IMR-90 (cell line): ENCODE data around the gene MAP3K19. TPM values are rescaled to one million over a fixed set of nuclear protein-coding genes. Genes with fewer than 3 reads are reported as not detected.

ENCODE experiments used
- ATAC-seq: fragments of 200-7000 bp; cut with Tn5 transposase; 2 replicates; pipeline ENCODE4 v1.9.1; 2020; ENCODE audit warnings: low read depth, mild to moderate bottlenecking, moderate library complexity
- BruUV-seq: library from RNA; stranded (reverse); fragments of 400-500 nt; replicated peaks from 2 replicates; lab custom pipeline; 2021; lab: Mats Ljungman, UMichigan
- CTCF ChIA-PET: fragments of 300-600 bp; formaldehyde crosslinking; extraction: SDS; loops from one replicate; lab custom pipeline; 2021; ENCODE audit warnings: antibody characterized with exemption; lab: Yijun Ruan, JAX
- POLR2A ChIA-PET: fragments of 300-600 bp; sonication (Branson Sonifier 250); formaldehyde crosslinking; loops from one replicate; lab custom pipeline; 2022; ENCODE audit warnings: antibody characterized with exemption; ENCODE audit not compliant: unreplicated experiment; lab: Charles Lee
- DNase-seq: peaks from one replicate; pipeline ENCODE4 v3.0.0; 2013
- H2AFZ ChIP-seq: replicated peaks from 2 replicates; pipeline ENCODE3; 2013; ENCODE audit warnings: low read length, mild to moderate bottlenecking; ENCODE audit not compliant: poor library complexity
- H2AK5ac ChIP-seq: 2 replicates; pipeline ENCODE4 v1.6.1; 2013; ENCODE audit warnings: low read depth, low read length, inconsistent platforms
- H2AK9ac ChIP-seq: replicated peaks from 2 replicates; pipeline ENCODE3; 2013; ENCODE audit warnings: mild to moderate bottlenecking, low read depth, low read length, moderate library complexity; ENCODE audit not compliant: poor library complexity
- H2BK120ac ChIP-seq: 2 replicates; pipeline ENCODE4 v1.6.1; 2013; ENCODE audit warnings: low read depth, low read length, inconsistent platforms
- H2BK15ac ChIP-seq: 3 replicates; pipeline ENCODE4 v1.6.1; 2013; ENCODE audit warnings: low read depth, low read length, inconsistent platforms
- H2BK20ac ChIP-seq: 2 replicates; pipeline ENCODE4 v1.6.1; 2013; ENCODE audit warnings: low read depth, mild to moderate bottlenecking, inconsistent platforms, low read length, moderate library complexity
- H2BK5ac ChIP-seq: 2 replicates; pipeline ENCODE4 v1.6.1; 2013; ENCODE audit warnings: mild to moderate bottlenecking, low read depth, low read length, inconsistent platforms; ENCODE audit not compliant: poor library complexity, severe bottlenecking
- H3K14ac ChIP-seq: replicated peaks from 2 replicates; pipeline ENCODE4 v1.6.1; 2013; ENCODE audit warnings: low read depth, low read length, inconsistent platforms
- H3K18ac ChIP-seq: 2 replicates; pipeline ENCODE4 v1.6.1; 2013; ENCODE audit warnings: low read depth, low read length, control low read depth
- H3K23ac ChIP-seq: 2 replicates; pipeline ENCODE4 v1.6.1; 2013; ENCODE audit warnings: low read depth, low read length, inconsistent platforms
- H3K27ac ChIP-seq: 2 replicates; pipeline ENCODE4 v1.5.1; 2013; ENCODE audit warnings: mild to moderate bottlenecking, control low read depth, low read length; ENCODE audit not compliant: insufficient read depth
- H3K27me3 ChIP-seq: 2 replicates; pipeline ENCODE4 v1.6.1; 2013; ENCODE audit warnings: low read length; ENCODE audit not compliant: control insufficient read depth, insufficient read depth
- H3K36me3 ChIP-seq: 2 replicates; pipeline ENCODE4 v1.6.1; 2013; ENCODE audit warnings: low read length, mixed read lengths; ENCODE audit not compliant: control insufficient read depth, insufficient read depth
- H3K4ac ChIP-seq: 2 replicates; pipeline ENCODE4 v1.6.1; 2013; ENCODE audit warnings: low read depth, low read length, inconsistent platforms
- H3K4me1 ChIP-seq: 2 replicates; pipeline ENCODE4 v1.6.1; 2013; ENCODE audit warnings: low read length, mixed read lengths; ENCODE audit not compliant: control insufficient read depth, insufficient read depth
- H3K4me2 ChIP-seq: 2 replicates; pipeline ENCODE4 v1.6.1; 2013; ENCODE audit warnings: low read depth, mild to moderate bottlenecking, control low read depth, low read length, moderate library complexity
- H3K4me3 ChIP-seq: 2 replicates; pipeline ENCODE4 v1.5.1; 2013; ENCODE audit warnings: low read depth, mild to moderate bottlenecking, control low read depth, low read length, moderate library complexity; ENCODE audit not compliant: insufficient read depth
- H3K56ac ChIP-seq: 2 replicates; pipeline ENCODE4 v1.6.1; 2013; ENCODE audit warnings: low read length, inconsistent platforms; ENCODE audit not compliant: insufficient read depth; ENCODE audit errors: extremely low read depth
- H3K79me1 ChIP-seq, 2 experiments: 2 replicates each; pipeline ENCODE4 v1.6.1; 2013; ENCODE audit warnings: low read length in 2 of 2, inconsistent platforms in 1 of 2, low read depth in 1 of 2
- H3K9ac ChIP-seq: 2 replicates; pipeline ENCODE4 v1.6.1; 2013; ENCODE audit warnings: low read depth, low read length, control low read depth
- H3K9me1 ChIP-seq: 2 replicates; pipeline ENCODE4 v1.6.1; 2013; ENCODE audit warnings: low read length, inconsistent platforms; ENCODE audit not compliant: insufficient read depth
- H3K9me3 ChIP-seq: 2 replicates; pipeline ENCODE4 v1.6.1; 2013; ENCODE audit warnings: low read length; ENCODE audit not compliant: control insufficient read depth, insufficient read depth
- H4K20me1 ChIP-seq: 2 replicates; pipeline ENCODE4 v1.6.1; 2013; ENCODE audit warnings: low read length, inconsistent platforms; ENCODE audit not compliant: insufficient read depth
- H4K5ac ChIP-seq: 2 replicates; pipeline ENCODE4 v1.6.1; 2013; ENCODE audit warnings: mild to moderate bottlenecking, low read depth, low read length, control low read depth
- H4K8ac ChIP-seq, 2 experiments: 2 replicates each; pipeline ENCODE4 v1.6.1; 2013; ENCODE audit warnings: low read depth in 2 of 2, low read length in 2 of 2, control low read depth in 1 of 2, inconsistent platforms in 1 of 2
- H4K91ac ChIP-seq: 2 replicates; pipeline ENCODE4 v1.6.1; 2013; ENCODE audit warnings: low read depth, low read length, inconsistent platforms; ENCODE audit not compliant: insufficient read depth
- CTCF ChIP-seq: conservative IDR thresholded peaks from 2 replicates; pipeline ENCODE4 v1.5.1; 2012; ENCODE audit warnings: mild to moderate bottlenecking, low read depth, low read length, improper control_type of control experiment
- WGBS, 2 experiments: methylation state at CpG; one replicate each; pipeline versions ENCODE4 v1.1.5 to v1.1.7; 2013; ENCODE audit warnings: missing lambda C conversion rate in 2 of 2; ENCODE audit not compliant: insufficient read length in 1 of 2; ENCODE audit errors: extremely low coverage in 2 of 2; 5-methylcytosine and 5-hydroxymethylcytosine counted together
- dilution Hi-C: fragments of 300-500 bp; cut with HindIII; formaldehyde crosslinking; loops from one replicate; pipeline ENCODE4 v1.14.3; 2018; ENCODE audit warnings: low sequenced_read_pairs; ENCODE audit not compliant: unreplicated experiment
- in situ Hi-C: fragments of 300-500 bp; cut with MboI; formaldehyde crosslinking; loops from 3 replicates; pipeline ENCODE4 v1.14.3; 2019; ENCODE audit warnings: low sequenced_read_pairs, inconsistent platforms, mixed read lengths
- intact Hi-C: fragments of 100-400 bp; cut with micrococcal nuclease; formaldehyde crosslinking; loops from 2 replicates; pipeline ENCODE4 v1.10.0; 2022
- polyA plus RNA-seq, 3 experiments: library from polyadenylated mRNA; depleted of rRNA; stranded (reverse); fragments of >200 nt; gene quantifications; 2 replicates each; pipeline ENCODE4 v1.2.3, GENCODE V29; 2012; ENCODE audit warnings: low replicate concordance in 1 of 3
- total RNA-seq: library from RNA; depleted of rRNA; stranded (reverse); fragments of >200 nt; gene quantifications from 2 replicates; pipeline ENCODE4 v1.2.3, GENCODE V29; 2012

MAP3K19 gene
- total and polyA plus RNA-seq, 2 of the 4 experiments (the other 2 are of a cell fraction), result not detected

GRCh38 chr2:134924912-134925311 lies 122.3 kb downstream of the MAP3K19 start:
- H4K8ac ChIP-seq, result no peak overlapping the region
- H3K4me1 ChIP-seq, result peaks cover 3% of the 10 kb centered on the region
- H3K4ac ChIP-seq, result no peak overlapping the region
- peaks cover 2 to 18% of the 10 kb centered on the region in 2 experiments; a peak in 3 of 4 replicates for H3K79me1 ChIP-seq
- no peak overlapping the region for H4K5ac ChIP-seq
- dilution Hi-C loops, result no loop called here
- DNase-seq (no peak), ATAC-seq (no peak)
- no peaks in the 10 kb centered on the region for H3K27me3 ChIP-seq
- peaks cover 88% of the 10 kb centered on the region for H4K20me1 ChIP-seq
- intact Hi-C loops, result no loop called here
- no CpG with 5 or more reads among the region's 1 CpG for WGBS, 2 experiments
- CTCF ChIA-PET, result no interaction called here
- peaks cover 5% of the 10 kb centered on the region; the same call in 1 of the 2 replicates for H3K36me3 ChIP-seq
- H2AK9ac ChIP-seq, result no peak overlapping the region
- no peak overlapping the region for H2BK20ac ChIP-seq
- no peak overlapping the region for H3K18ac ChIP-seq
- POLR2A ChIA-PET, result no interaction called here
- in situ Hi-C loops, result loop anchor here (25.0 kb wide), 1 partner anchor 1038 kb away; no protein-coding TSS in a partner anchor
- H3K23ac ChIP-seq, result no peak overlapping the region
- no peak overlapping the region for H2AK5ac ChIP-seq
- no peak for TF ChIP-seq CTCF
- no peak overlapping the region for H3K27ac ChIP-seq
- no peak overlapping the region for H2BK5ac ChIP-seq
- no peak overlapping the region for H2BK120ac ChIP-seq
- H4K91ac ChIP-seq, result no peak overlapping the region
- H3K4me2 ChIP-seq, result no peak overlapping the region
- no TSS peak for BruUV-seq
- no peak overlapping the region for H3K14ac ChIP-seq
- H3K56ac ChIP-seq, result no peak overlapping the region
- H3K9me1 ChIP-seq, result no peaks in the 10 kb centered on the region; the same call in 1 of the 2 replicates
- H2AFZ ChIP-seq, result no peak overlapping the region
- no peak overlapping the region for H2BK15ac ChIP-seq
- H3K9ac ChIP-seq, result no peak overlapping the region
- no peaks in the 10 kb centered on the region for H3K9me3 ChIP-seq
- H3K4me3 ChIP-seq, result no peak overlapping the region
